Hepatocyte (in vitro differentiated cells): ENCODE data around the gene DYSF. TPM values are rescaled to one million over a fixed set of nuclear protein-coding genes. Genes with fewer than 3 reads are reported as not detected.

Experiments
- DNase-seq: peaks from one replicate; pipeline ENCODE4 v3.0.0-alpha.2; 2016; ENCODE audit warnings: low spot score
- H2AFZ ChIP-seq: fragments of 200-600 bp; sonication (generic); 2 replicates; pipeline ENCODE4 v1.6.0; 2016; ENCODE audit warnings: antibody characterized with exemption, mild to moderate bottlenecking
- H3K27ac ChIP-seq: fragments of 200-600 bp; sonication (generic); 2 replicates; pipeline ENCODE4 v1.5.1; 2016; ENCODE audit warnings: mild to moderate bottlenecking
- H3K27me3 ChIP-seq: fragments of 200-600 bp; sonication (generic); 2 replicates; pipeline ENCODE4 v1.6.1; 2016
- H3K36me3 ChIP-seq: fragments of 200-600 bp; sonication (generic); replicated peaks from 2 replicates; pipeline ENCODE4 v1.5.1; 2016; ENCODE audit warnings: low read depth; ENCODE audit not compliant: insufficient read depth
- H3K4me1 ChIP-seq: fragments of 200-600 bp; sonication (generic); 2 replicates; pipeline ENCODE4 v1.5.1; 2016; ENCODE audit warnings: mild to moderate bottlenecking, moderate library complexity; ENCODE audit not compliant: insufficient read depth
- H3K4me2 ChIP-seq: fragments of 200-600 bp; sonication (generic); 2 replicates; pipeline ENCODE4 v1.6.0; 2016
- H3K4me3 ChIP-seq: fragments of 200-600 bp; sonication (generic); 2 replicates; pipeline ENCODE4 v1.5.1; 2016; ENCODE audit warnings: mild to moderate bottlenecking
- H3K79me2 ChIP-seq: fragments of 200-600 bp; sonication (generic); 2 replicates; pipeline ENCODE4 v1.6.0; 2017; ENCODE audit warnings: mild to moderate bottlenecking
- H3K9me2 ChIP-seq: fragments of 200-600 bp; sonication (generic); replicated peaks from 2 replicates; pipeline ENCODE4 v1.6.0; 2017; ENCODE audit warnings: mild to moderate bottlenecking; ENCODE audit not compliant: insufficient read depth
- H3K9me3 ChIP-seq: fragments of 200-600 bp; sonication (generic); 2 replicates; pipeline ENCODE4 v1.5.1; 2016; ENCODE audit warnings: low read depth, mild to moderate bottlenecking
- H4K20me1 ChIP-seq: fragments of 200-600 bp; sonication (generic); 2 replicates; pipeline ENCODE4 v1.6.0; 2016; ENCODE audit warnings: mild to moderate bottlenecking; ENCODE audit not compliant: insufficient read depth, poor library complexity, severe bottlenecking
- EZH2 ChIP-seq: fragments of 200-600 bp; sonication (generic); IDR thresholded peaks from 2 replicates; pipeline ENCODE4 v1.6.1; 2016; ENCODE audit warnings: antibody characterized with exemption, mild to moderate bottlenecking, borderline replicate concordance
- EZH2phosphoT487 ChIP-seq: fragments of 200-600 bp; sonication (generic); IDR thresholded peaks from one replicate; pipeline ENCODE4 v1.6.1; 2018; ENCODE audit warnings: antibody characterized with exemption, mild to moderate bottlenecking, low read depth, moderate library complexity; ENCODE audit not compliant: unreplicated experiment, severe bottlenecking
- WGBS: methylation state at CpG from one replicate; pipeline ENCODE4 v1.1.6; 2016; ENCODE audit warnings: low lambda C conversion rate; ENCODE audit errors: missing lambda C conversion rate; 5-methylcytosine and 5-hydroxymethylcytosine counted together
- polyA plus RNA-seq: library from polyadenylated mRNA; unstranded; fragments of >200 nt; fragmentation: Nextera tagmentation; extraction: Ambion mirVana; gene quantifications from 2 replicates; pipeline ENCODE4 v1.2.1, GENCODE V29; 2016
- total RNA-seq: library from RNA; depleted of rRNA; stranded (reverse); fragments of >200 nt; gene quantifications from 2 replicates; pipeline ENCODE4 v1.2.3, GENCODE V29; 2014
- TF ChIP-seq, protein P1 (sequence below): fragments of 200-600 bp; sonication (generic); IDR thresholded peaks from 2 replicates; pipeline ENCODE4 v1.5.1; 2016; ENCODE audit warnings: antibody characterized with exemption, mild to moderate bottlenecking; ENCODE audit not compliant: poor library complexity

Gene DYSF
- total and polyA plus RNA-seq, 2 experiments from 2014 or later: 0.25 to 0.90 TPM

DNA sequence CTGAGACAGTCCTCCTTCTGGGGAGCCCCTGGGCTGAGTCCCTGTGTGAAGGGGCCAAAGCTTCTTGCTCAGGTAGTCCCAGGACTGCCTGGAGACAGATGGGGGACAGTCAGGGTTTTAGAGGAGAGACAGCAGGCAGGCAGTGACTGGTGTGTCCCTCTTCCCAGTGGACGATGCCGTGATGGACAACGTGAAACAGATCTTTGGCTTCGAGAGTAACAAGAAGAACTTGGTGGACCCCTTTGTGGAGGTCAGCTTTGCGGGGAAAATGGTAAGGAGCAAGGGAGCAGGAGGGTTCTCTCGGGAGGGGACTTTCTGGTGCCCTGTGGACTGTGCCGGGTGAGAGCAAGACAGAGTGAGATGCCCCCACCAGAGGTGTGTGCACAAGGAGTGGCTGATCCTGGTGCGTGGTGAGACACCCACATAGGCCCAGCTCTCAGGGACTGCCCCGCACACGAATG, 74.8 kb downstream of the DYSF start:
- no peak for DNase-seq
- 90% methylated on average over 10 of the region's 10 CpGs for WGBS
- no peak overlapping the region for H3K4me3 ChIP-seq
- no peak overlapping the region for H2AFZ ChIP-seq
- H3K27ac ChIP-seq: no peak overlapping the region
- no peak overlapping the region for H3K4me2 ChIP-seq
- H4K20me1 ChIP-seq: no peaks in the 10 kb centered on the region
- no peaks in the 10 kb centered on the region for H3K9me2 ChIP-seq
- TF ChIP-seq, protein P1, sequence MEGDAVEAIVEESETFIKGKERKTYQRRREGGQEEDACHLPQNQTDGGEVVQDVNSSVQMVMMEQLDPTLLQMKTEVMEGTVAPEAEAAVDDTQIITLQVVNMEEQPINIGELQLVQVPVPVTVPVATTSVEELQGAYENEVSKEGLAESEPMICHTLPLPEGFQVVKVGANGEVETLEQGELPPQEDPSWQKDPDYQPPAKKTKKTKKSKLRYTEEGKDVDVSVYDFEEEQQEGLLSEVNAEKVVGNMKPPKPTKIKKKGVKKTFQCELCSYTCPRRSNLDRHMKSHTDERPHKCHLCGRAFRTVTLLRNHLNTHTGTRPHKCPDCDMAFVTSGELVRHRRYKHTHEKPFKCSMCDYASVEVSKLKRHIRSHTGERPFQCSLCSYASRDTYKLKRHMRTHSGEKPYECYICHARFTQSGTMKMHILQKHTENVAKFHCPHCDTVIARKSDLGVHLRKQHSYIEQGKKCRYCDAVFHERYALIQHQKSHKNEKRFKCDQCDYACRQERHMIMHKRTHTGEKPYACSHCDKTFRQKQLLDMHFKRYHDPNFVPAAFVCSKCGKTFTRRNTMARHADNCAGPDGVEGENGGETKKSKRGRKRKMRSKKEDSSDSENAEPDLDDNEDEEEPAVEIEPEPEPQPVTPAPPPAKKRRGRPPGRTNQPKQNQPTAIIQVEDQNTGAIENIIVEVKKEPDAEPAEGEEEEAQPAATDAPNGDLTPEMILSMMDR: no peak
- TF ChIP-seq EZH2 (no peak), EZH2phosphoT487 (no peak)
- peaks cover 4% of the 10 kb centered on the region for H3K27me3 ChIP-seq
- H3K79me2 ChIP-seq: no peaks in the 10 kb centered on the region
- no peaks in the 10 kb centered on the region for H3K4me1 ChIP-seq
- H3K9me3 ChIP-seq: no peaks in the 10 kb centered on the region
- no peaks in the 10 kb centered on the region for H3K36me3 ChIP-seq

DNA sequence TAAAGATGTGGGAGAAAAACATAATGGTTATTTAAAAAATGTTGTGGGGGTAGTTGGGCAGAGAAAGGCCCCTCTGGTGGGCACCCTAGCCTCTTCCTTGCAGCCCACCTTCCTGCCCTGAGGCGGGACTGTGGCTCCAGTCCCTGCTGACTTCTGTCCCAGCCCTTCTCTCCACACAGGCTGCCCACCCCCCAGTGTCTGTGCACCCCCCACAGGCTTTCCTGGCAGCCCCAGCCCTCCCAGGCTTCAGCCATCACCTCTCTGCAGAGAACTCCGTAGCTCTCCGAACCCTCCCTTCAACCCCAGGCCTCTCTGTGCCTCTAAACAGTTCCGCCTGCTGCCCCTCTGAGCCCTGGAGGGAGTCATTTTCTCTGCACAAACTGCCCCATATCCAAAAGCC, 75.4 kb downstream of the DYSF start:
- Histone ChIP-seq H2AFZ (no peak overlapping the region), H3K9me2 (no peaks in the 10 kb centered on the region), H3K27me3 (peaks cover 4% of the 10 kb centered on the region), H3K36me3 (no peaks in the 10 kb centered on the region), H3K4me2 (no peak overlapping the region), H3K4me1 (no peaks in the 10 kb centered on the region), H3K27ac (no peak overlapping the region), H4K20me1 (no peaks in the 10 kb centered on the region), H3K79me2 (no peaks in the 10 kb centered on the region), H3K9me3 (no peaks in the 10 kb centered on the region), H3K4me3 (no peak overlapping the region)
- no peak for TF ChIP-seq EZH2
- 91% methylated on average over 4 of the region's 4 CpGs for WGBS
- no peak for DNase-seq

DNA sequence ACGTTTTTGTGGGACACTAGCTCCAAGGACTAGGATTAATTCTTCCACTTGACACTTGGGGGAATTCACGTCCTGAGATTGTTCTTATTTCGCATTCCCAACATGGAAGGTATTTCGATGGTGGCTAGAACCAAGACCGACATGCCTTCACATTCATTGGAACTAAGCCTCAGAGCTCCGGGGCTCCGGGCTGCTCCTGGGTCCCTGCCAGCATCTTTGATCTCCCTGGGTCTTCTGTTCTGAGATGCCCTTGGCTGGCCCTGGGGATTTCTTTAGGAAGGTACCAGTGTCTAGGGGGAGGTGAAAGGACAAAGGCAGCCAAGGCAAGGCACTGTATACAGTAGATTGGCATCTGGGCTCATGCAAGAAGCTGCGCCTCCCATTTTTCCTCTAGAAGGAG, 76.8 kb downstream of the DYSF start:
- Histone ChIP-seq H3K4me1 (no peaks in the 10 kb centered on the region), H3K9me3 (no peaks in the 10 kb centered on the region), H3K79me2 (no peaks in the 10 kb centered on the region), H3K27me3 (peaks cover 4% of the 10 kb centered on the region), H3K27ac (no peak overlapping the region), H3K9me2 (no peaks in the 10 kb centered on the region), H3K4me2 (no peak overlapping the region), H3K36me3 (no peaks in the 10 kb centered on the region), H4K20me1 (no peaks in the 10 kb centered on the region), H2AFZ (no peak overlapping the region), H3K4me3 (no peak overlapping the region)
- TF ChIP-seq, protein P1: no peak
- TF ChIP-seq EZH2: no peak
- no peak for TF ChIP-seq EZH2phosphoT487
- WGBS: 83% methylated on average over 8 of the region's 8 CpGs
- DNase-seq: no peak

DNA sequence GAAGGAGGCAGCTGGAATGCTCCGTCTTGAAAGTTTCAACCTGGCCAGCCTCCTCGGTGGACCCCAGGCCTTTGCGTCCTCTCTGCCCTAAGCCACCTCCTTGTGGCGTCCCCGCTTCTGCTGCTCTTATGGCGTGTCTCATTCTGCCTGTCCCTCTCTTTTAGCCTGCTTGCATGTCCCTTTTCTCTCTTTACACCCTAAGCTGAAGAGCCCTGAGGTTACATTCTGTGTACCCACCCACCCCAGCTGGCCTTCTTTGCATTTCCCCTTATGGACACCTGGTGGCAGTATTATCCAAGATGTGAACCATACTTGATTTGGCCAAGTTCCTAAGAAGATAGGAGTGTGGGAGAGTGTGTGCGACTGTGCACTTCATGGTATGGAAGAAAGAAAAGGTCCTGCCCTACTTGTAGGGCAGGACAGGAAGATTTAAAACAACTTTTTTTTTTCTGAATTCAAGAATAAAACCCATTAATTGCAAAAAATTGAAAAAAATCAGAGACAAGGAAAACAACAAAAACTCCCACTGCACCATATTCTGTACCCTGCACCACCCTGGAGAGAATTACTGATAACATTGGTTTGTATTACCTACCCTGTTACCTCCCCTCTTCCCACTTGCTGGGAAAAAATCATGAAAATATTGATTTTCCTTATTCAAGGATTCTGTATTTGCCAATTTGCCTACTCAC, 77.4 kb downstream of the DYSF start:
- H3K36me3 ChIP-seq: no peaks in the 10 kb centered on the region
- no peak for TF ChIP-seq EZH2
- TF ChIP-seq EZH2phosphoT487: no peak
- TF ChIP-seq, protein P1: peak; percentile 69
- H3K9me2 ChIP-seq: no peaks in the 10 kb centered on the region
- H3K27ac ChIP-seq: no peak overlapping the region
- H3K4me3 ChIP-seq: no peak overlapping the region
- no peaks in the 10 kb centered on the region for H3K79me2 ChIP-seq
- H3K27me3 ChIP-seq: peaks cover 4% of the 10 kb centered on the region
- no peak overlapping the region for H3K4me2 ChIP-seq
- H2AFZ ChIP-seq: no peak overlapping the region
- WGBS: 75% methylated on average over 7 of the region's 7 CpGs
- no peaks in the 10 kb centered on the region for H3K9me3 ChIP-seq
- no peaks in the 10 kb centered on the region for H3K4me1 ChIP-seq
- DNase-seq: peak; percentile 67
- no peaks in the 10 kb centered on the region for H4K20me1 ChIP-seq
